ENCODE data around the gene CSNK1G1.

The CSNK1G1 gene

DNA sequence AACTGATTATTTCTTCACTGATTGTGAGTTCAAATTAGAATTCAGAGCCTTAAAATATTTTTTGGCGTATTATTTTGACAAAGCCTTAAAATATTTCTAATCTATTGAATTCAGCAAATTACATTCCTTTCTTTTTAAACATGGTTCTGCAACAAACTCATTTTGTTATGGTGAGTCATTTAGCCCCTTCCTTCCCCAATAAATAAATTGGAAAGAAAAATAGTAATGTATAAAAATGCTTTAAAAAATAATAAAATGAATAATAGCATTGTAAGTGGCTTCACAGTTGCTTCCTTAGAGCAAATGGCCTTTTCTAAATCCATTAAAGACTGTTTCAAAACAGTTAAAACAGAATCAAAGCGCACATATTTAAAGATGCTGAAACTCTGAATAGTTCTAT lies 12.1 kb downstream of the CSNK1G1 start:
- no peak overlapping the region for H3K23ac ChIP-seq (ENCODE audit: low read length)
- WGBS (ENCODE audit: extremely low coverage, insufficient coverage, insufficient read length) = no CpG with 5 or more reads among the region's 2 CpGs
- no peaks in the 10 kb centered on the region for H3K27me3 ChIP-seq (ENCODE audit: insufficient read depth, low read length)
- H4K8ac ChIP-seq (ENCODE audit: low read depth, low read length) = no peak overlapping the region
- H3K9ac ChIP-seq (ENCODE audit: low read length) = no peak overlapping the region
- H3K4me3 ChIP-seq (ENCODE audit: low read depth, low read length) = no peak overlapping the region
- no peak overlapping the region for H2BK5ac ChIP-seq (ENCODE audit: low read depth, low read length, poor library complexity)
- H4K91ac ChIP-seq (ENCODE audit: low read depth, low read length) = no peak overlapping the region
- no peak overlapping the region for H2AFZ ChIP-seq (ENCODE audit: insufficient read depth, low read length, poor library complexity)
- H3K27ac ChIP-seq (ENCODE audit: low read depth, low read length) = no peak overlapping the region
- H3K4me1 ChIP-seq (ENCODE audit: control insufficient read depth in 1 of 2, insufficient read depth in 2 of 2, low read length in 2 of 2) = no peaks in the 10 kb centered on the region
- no peaks in the 10 kb centered on the region for H3K79me1 ChIP-seq (ENCODE audit: low read length)
- H2AK5ac ChIP-seq (ENCODE audit: low read length) = no peak overlapping the region
- H2BK12ac ChIP-seq (ENCODE audit: low read length) = no peak overlapping the region
- DNase-seq = no peak
- H3K18ac ChIP-seq (ENCODE audit: low read length) = no peak overlapping the region
- no peaks in the 10 kb centered on the region for H3K9me3 ChIP-seq (ENCODE audit: insufficient read depth, low read depth, low read length)
- H3K14ac ChIP-seq (ENCODE audit: low read length) = no peak overlapping the region
- peaks cover 2 to 3% of the 10 kb centered on the region in 2 experiments for H3K36me3 ChIP-seq (ENCODE audit: control insufficient read depth in 1 of 2, insufficient read depth in 2 of 2, low read length in 2 of 2)
- no peak overlapping the region for H4K12ac ChIP-seq (ENCODE audit: low read depth, low read length)
- no peak overlapping the region for H3K4me2 ChIP-seq (ENCODE audit: low read length)
- no peaks in the 10 kb centered on the region for H3K79me2 ChIP-seq (ENCODE audit: control insufficient read depth, insufficient read depth, low read length, poor library complexity)
- H3K4ac ChIP-seq (ENCODE audit: low read depth, low read length) = no peak overlapping the region
- H2BK120ac ChIP-seq (ENCODE audit: insufficient read depth, low read length, poor library complexity) = no peak overlapping the region

DNA sequence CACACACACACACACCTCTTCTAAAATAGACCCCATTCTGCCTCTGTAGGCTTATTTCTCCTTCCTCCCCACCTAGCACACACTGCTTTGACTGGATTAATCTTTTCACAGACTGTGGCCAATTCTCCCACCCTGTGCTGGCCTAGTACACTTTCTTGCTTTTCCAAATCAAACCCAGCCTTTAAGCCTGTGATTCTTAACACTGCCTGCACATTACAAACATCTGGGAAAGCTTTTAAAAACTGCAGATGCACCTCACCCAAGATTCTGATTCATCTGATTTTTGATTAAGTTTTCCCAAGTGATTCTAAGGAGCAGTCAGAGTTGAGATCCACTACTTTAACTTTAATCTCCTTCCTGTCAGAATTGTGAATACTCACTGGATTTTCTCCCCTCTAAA lies 12.8 kb downstream of the CSNK1G1 start:
- no peaks in the 10 kb centered on the region for H3K4me1 ChIP-seq (ENCODE audit: control insufficient read depth in 1 of 2, insufficient read depth in 2 of 2, low read length in 2 of 2)
- no peak overlapping the region for H4K8ac ChIP-seq (ENCODE audit: low read depth, low read length)
- H2AK5ac ChIP-seq (ENCODE audit: low read length) = no peak overlapping the region
- H3K18ac ChIP-seq (ENCODE audit: low read length) = no peak overlapping the region
- H2AFZ ChIP-seq (ENCODE audit: insufficient read depth, low read length, poor library complexity) = no peak overlapping the region
- H3K23ac ChIP-seq (ENCODE audit: low read length) = no peak overlapping the region
- H3K4ac ChIP-seq (ENCODE audit: low read depth, low read length) = no peak overlapping the region
- H4K12ac ChIP-seq (ENCODE audit: low read depth, low read length) = no peak overlapping the region
- H3K27ac ChIP-seq (ENCODE audit: low read depth, low read length) = no peak overlapping the region
- H3K4me3 ChIP-seq (ENCODE audit: low read depth, low read length) = no peak overlapping the region
- DNase-seq = no peak
- no peaks in the 10 kb centered on the region for H3K79me2 ChIP-seq (ENCODE audit: control insufficient read depth, insufficient read depth, low read length, poor library complexity)
- no peak overlapping the region for H3K4me2 ChIP-seq (ENCODE audit: low read length)
- H2BK12ac ChIP-seq (ENCODE audit: low read length) = no peak overlapping the region
- no peak overlapping the region for H2BK5ac ChIP-seq (ENCODE audit: low read depth, low read length, poor library complexity)
- H3K79me1 ChIP-seq (ENCODE audit: low read length) = no peaks in the 10 kb centered on the region
- H3K9ac ChIP-seq (ENCODE audit: low read length) = no peak overlapping the region
- H4K91ac ChIP-seq (ENCODE audit: low read depth, low read length) = no peak overlapping the region
- H3K14ac ChIP-seq (ENCODE audit: low read length) = no peak overlapping the region
- no peaks in the 10 kb centered on the region for H3K9me3 ChIP-seq (ENCODE audit: insufficient read depth, low read depth, low read length)
- H3K36me3 ChIP-seq (ENCODE audit: control insufficient read depth in 1 of 2, insufficient read depth in 2 of 2, low read length in 2 of 2) = peaks cover 2 to 3% of the 10 kb centered on the region in 2 experiments
- H2BK120ac ChIP-seq (ENCODE audit: insufficient read depth, low read length, poor library complexity) = no peak overlapping the region
- no peaks in the 10 kb centered on the region for H3K27me3 ChIP-seq (ENCODE audit: insufficient read depth, low read length)

DNA sequence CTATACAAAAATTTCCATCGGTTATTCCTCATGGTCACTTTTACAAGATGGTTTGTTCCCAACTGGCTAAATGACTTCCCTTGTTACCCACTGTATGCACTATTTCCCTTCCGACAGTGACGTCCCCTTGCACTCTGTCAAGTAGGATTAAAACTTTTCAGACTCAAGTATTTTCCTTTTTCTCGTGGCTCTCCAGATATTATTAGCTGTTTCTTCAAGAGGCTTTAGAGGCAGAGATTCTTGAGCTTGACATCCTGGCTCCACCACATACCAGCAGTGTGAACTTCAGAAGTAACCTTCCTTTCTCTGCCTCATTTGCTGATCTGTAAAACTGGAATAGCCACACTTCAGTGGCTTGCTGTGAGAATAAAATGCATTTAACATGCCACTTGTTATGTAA lies 14.0 kb downstream of the CSNK1G1 start:
- H3K18ac ChIP-seq (ENCODE audit: low read length) = no peak overlapping the region
- H2BK12ac ChIP-seq (ENCODE audit: low read length) = no peak overlapping the region
- no peaks in the 10 kb centered on the region for H3K4me1 ChIP-seq (ENCODE audit: control insufficient read depth in 1 of 2, insufficient read depth in 2 of 2, low read length in 2 of 2)
- H4K91ac ChIP-seq (ENCODE audit: low read depth, low read length) = no peak overlapping the region
- no peaks in the 10 kb centered on the region for H3K79me2 ChIP-seq (ENCODE audit: control insufficient read depth, insufficient read depth, low read length, poor library complexity)
- H3K14ac ChIP-seq (ENCODE audit: low read length) = no peak overlapping the region
- H2AFZ ChIP-seq (ENCODE audit: insufficient read depth, low read length, poor library complexity) = no peak overlapping the region
- no peaks in the 10 kb centered on the region for H3K27me3 ChIP-seq (ENCODE audit: insufficient read depth, low read length)
- no peak overlapping the region for H4K12ac ChIP-seq (ENCODE audit: low read depth, low read length)
- peak in 1 of 2 donors; percentile 17 for DNase-seq
- no peak overlapping the region for H2AK5ac ChIP-seq (ENCODE audit: low read length)
- no peak overlapping the region for H3K4me2 ChIP-seq (ENCODE audit: low read length)
- no peaks in the 10 kb centered on the region for H3K9me3 ChIP-seq (ENCODE audit: insufficient read depth, low read depth, low read length)
- no peak overlapping the region for H2BK120ac ChIP-seq (ENCODE audit: insufficient read depth, low read length, poor library complexity)
- no peak overlapping the region for H3K9ac ChIP-seq (ENCODE audit: low read length)
- H3K79me1 ChIP-seq (ENCODE audit: low read length) = no peaks in the 10 kb centered on the region
- no peak overlapping the region for H2BK5ac ChIP-seq (ENCODE audit: low read depth, low read length, poor library complexity)
- no peak overlapping the region for H4K8ac ChIP-seq (ENCODE audit: low read depth, low read length)
- H3K4me3 ChIP-seq (ENCODE audit: low read depth, low read length) = no peak overlapping the region
- peaks cover 2 to 3% of the 10 kb centered on the region in 2 experiments for H3K36me3 ChIP-seq (ENCODE audit: control insufficient read depth in 1 of 2, insufficient read depth in 2 of 2, low read length in 2 of 2)
- no peak overlapping the region for H3K23ac ChIP-seq (ENCODE audit: low read length)
- 100% methylated on average over 1 of the region's 4 CpGs for WGBS (ENCODE audit: extremely low coverage, insufficient coverage, insufficient read length)
- H3K27ac ChIP-seq (ENCODE audit: low read depth, low read length) = no peak overlapping the region
- H3K4ac ChIP-seq (ENCODE audit: low read depth, low read length) = no peak overlapping the region

DNA sequence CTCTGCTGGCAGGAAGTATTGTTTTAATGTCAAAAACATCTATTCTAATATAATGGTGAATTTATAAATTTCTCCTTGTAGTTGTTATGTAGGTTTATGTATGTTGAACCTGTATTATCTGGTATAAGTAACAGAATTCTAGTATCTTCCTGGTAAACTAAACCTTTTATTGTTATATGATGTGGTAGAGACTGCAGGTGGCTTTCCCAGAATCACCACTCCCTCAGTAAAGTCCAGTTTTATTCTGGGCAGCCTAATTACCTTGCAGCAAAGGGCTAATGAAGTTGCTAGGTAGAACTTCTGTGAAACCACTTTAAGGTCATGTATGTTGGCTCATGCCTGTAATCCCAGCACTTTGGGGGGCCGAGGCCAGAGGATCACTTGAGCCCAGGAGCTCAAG lies 15.6 kb downstream of the CSNK1G1 start:
- no peaks in the 10 kb centered on the region for H3K79me1 ChIP-seq (ENCODE audit: low read length)
- no peak overlapping the region for H2BK5ac ChIP-seq (ENCODE audit: low read depth, low read length, poor library complexity)
- H3K79me2 ChIP-seq (ENCODE audit: control insufficient read depth, insufficient read depth, low read length, poor library complexity) = no peaks in the 10 kb centered on the region
- no peak overlapping the region for H2AK5ac ChIP-seq (ENCODE audit: low read length)
- no peaks in the 10 kb centered on the region for H3K4me1 ChIP-seq (ENCODE audit: control insufficient read depth in 1 of 2, insufficient read depth in 2 of 2, low read length in 2 of 2)
- H3K4me3 ChIP-seq (ENCODE audit: low read depth, low read length) = no peak overlapping the region
- no peak overlapping the region for H2BK12ac ChIP-seq (ENCODE audit: low read length)
- no peak for DNase-seq
- H2BK120ac ChIP-seq (ENCODE audit: insufficient read depth, low read length, poor library complexity) = no peak overlapping the region
- H4K8ac ChIP-seq (ENCODE audit: low read depth, low read length) = no peak overlapping the region
- no peak overlapping the region for H3K14ac ChIP-seq (ENCODE audit: low read length)
- H3K9me3 ChIP-seq (ENCODE audit: insufficient read depth, low read depth, low read length) = no peaks in the 10 kb centered on the region
- H3K4ac ChIP-seq (ENCODE audit: low read depth, low read length) = no peak overlapping the region
- WGBS (ENCODE audit: extremely low coverage, insufficient coverage, insufficient read length) = no CpG with 5 or more reads among the region's 1 CpG
- H4K91ac ChIP-seq (ENCODE audit: low read depth, low read length) = no peak overlapping the region
- no peak overlapping the region for H2AFZ ChIP-seq (ENCODE audit: insufficient read depth, low read length, poor library complexity)
- H3K4me2 ChIP-seq (ENCODE audit: low read length) = no peak overlapping the region
- H3K27me3 ChIP-seq (ENCODE audit: insufficient read depth, low read length) = no peaks in the 10 kb centered on the region
- H3K23ac ChIP-seq (ENCODE audit: low read length) = no peak overlapping the region
- H3K9ac ChIP-seq (ENCODE audit: low read length) = no peak overlapping the region
- H4K12ac ChIP-seq (ENCODE audit: low read depth, low read length) = no peak overlapping the region
- H3K27ac ChIP-seq (ENCODE audit: low read depth, low read length) = no peak overlapping the region
- no peak overlapping the region for H3K18ac ChIP-seq (ENCODE audit: low read length)
- H3K36me3 ChIP-seq (ENCODE audit: control insufficient read depth in 1 of 2, insufficient read depth in 2 of 2, low read length in 2 of 2) = peaks cover 2 to 3% of the 10 kb centered on the region in 2 experiments
